ENCODE results near the gene RFPL4A. TPM values are rescaled to one million over a fixed set of nuclear protein-coding genes. Genes with fewer than 3 reads are reported as not detected.

The RFPL4A gene
- 0.28 to 1.1 TPM (median 0.51 TPM) in 4 of 5 replicates, not detected in the other for total RNA-seq (2022; extraction: Qiagen RNA extraction; ENCODE audit: low read depth)

GRCh38 chr19:55758797-55759196 is at the start of gene RFPL4A:
Gene RFPL4A, plus strand, starts transcription at chr19:55759097. Its CDS starts 2,704 bp downstream, at chr19:55761801.

GRCh38 chr19:55738302-55738701 is 20.6 kb upstream of the RFPL4A start, which contains the start of gene NLRP9:
Gene NLRP9, minus strand, starts transcription at chr19:55738402. Its CDS starts 28 bp downstream, at chr19:55738374.

GRCh38 chr19:55768818-55769217 is 9.9 kb downstream of the RFPL4A start, which contains the start of gene RFPL4AL1:
Gene RFPL4AL1, plus strand, starts transcription at chr19:55769118. Its CDS starts 2,687 bp downstream, at chr19:55771805.

Other genes with a start within 250 kb of the RFPL4A start
- 0.61 to 2.5 TPM (median 2.0 TPM) in 5 replicates for gene SBK2, start 222.0 kb upstream of the RFPL4A start, total RNA-seq (2022; extraction: Qiagen RNA extraction; ENCODE audit: low read depth)
- gene SBK3, start 213.6 kb upstream of the RFPL4A start, total RNA-seq (2022; extraction: Qiagen RNA extraction; ENCODE audit: low read depth), result 0.44 to 1.5 TPM (median 1.5 TPM) in 5 replicates
- gene ZNF579, start 178.2 kb upstream of the RFPL4A start, total RNA-seq (2022; extraction: Qiagen RNA extraction; ENCODE audit: low read depth), result 14.9 to 40.1 TPM (median 32.3 TPM) in 5 replicates
- 17.5 to 25.7 TPM (median 24.4 TPM) in 5 replicates for gene FIZ1, start 159.6 kb upstream of the RFPL4A start, total RNA-seq (2022; extraction: Qiagen RNA extraction; ENCODE audit: low read depth)
- gene ZNF524, start 158.8 kb upstream of the RFPL4A start, total RNA-seq (2022; extraction: Qiagen RNA extraction; ENCODE audit: low read depth), result 5.5 to 21.0 TPM (median 18.9 TPM) in 5 replicates
- 5.4 to 14.2 TPM (median 13.0 TPM) in 5 replicates for gene ZNF865, start 153.4 kb upstream of the RFPL4A start, total RNA-seq (2022; extraction: Qiagen RNA extraction; ENCODE audit: low read depth)
- 4.2 to 6.8 TPM (median 6.3 TPM) in 5 replicates for gene ZNF784, start 134.5 kb upstream of the RFPL4A start, total RNA-seq (2022; extraction: Qiagen RNA extraction; ENCODE audit: low read depth)
- gene ZNF580, start 118.1 kb upstream of the RFPL4A start, total RNA-seq (2022; extraction: Qiagen RNA extraction; ENCODE audit: low read depth), result 28.5 to 56.8 TPM (median 53.1 TPM) in 5 replicates
- 30.4 to 50.5 TPM (median 46.8 TPM) in 5 replicates for gene ZNF581, start 115.4 kb upstream of the RFPL4A start, total RNA-seq (2022; extraction: Qiagen RNA extraction; ENCODE audit: low read depth)
- gene CCDC106, start 110.9 kb upstream of the RFPL4A start, total RNA-seq (2022; extraction: Qiagen RNA extraction; ENCODE audit: low read depth), result 12.8 to 19.3 TPM (median 18.8 TPM) in 5 replicates
- 185 to 322 TPM (median 309 TPM) in 5 replicates for gene U2AF2, start 104.1 kb upstream of the RFPL4A start, total RNA-seq (2022; extraction: Qiagen RNA extraction; ENCODE audit: low read depth)
- gene EPN1, start 83.9 kb upstream of the RFPL4A start, total RNA-seq (2022; extraction: Qiagen RNA extraction; ENCODE audit: low read depth), result 96.1 to 229 TPM (median 208 TPM) in 5 replicates
- gene NLRP9, start 20.7 kb upstream of the RFPL4A start, total RNA-seq (2022; extraction: Qiagen RNA extraction; ENCODE audit: low read depth), result not detected in 5 replicates
- gene RFPL4AL1, start 10.0 kb downstream of the RFPL4A start, total RNA-seq (2022; extraction: Qiagen RNA extraction; ENCODE audit: low read depth), result not detected in 5 replicates
- 0.05 to 0.06 TPM in 2 of 5 replicates, not detected in the others for gene NLRP11, start 72.9 kb downstream of the RFPL4A start, total RNA-seq (2022; extraction: Qiagen RNA extraction; ENCODE audit: low read depth)
- not detected in 5 replicates for gene NLRP4, start 77.4 kb downstream of the RFPL4A start, total RNA-seq (2022; extraction: Qiagen RNA extraction; ENCODE audit: low read depth)
- gene NLRP13, start 173.2 kb downstream of the RFPL4A start, total RNA-seq (2022; extraction: Qiagen RNA extraction; ENCODE audit: low read depth), result not detected in 5 replicates
- gene NLRP8, start 188.7 kb downstream of the RFPL4A start, total RNA-seq (2022; extraction: Qiagen RNA extraction; ENCODE audit: low read depth), result not detected in 5 replicates
- not detected in 5 replicates for gene NLRP5, start 227.7 kb downstream of the RFPL4A start, total RNA-seq (2022; extraction: Qiagen RNA extraction; ENCODE audit: low read depth)